Measurements from ENCODE around the gene UBE2J2. TPM values are rescaled to one million over a fixed set of nuclear protein-coding genes. Genes with fewer than 3 reads are reported as not detected.
A peak's percentile ranks its signal among the peaks of the same experiment; 100 is the strongest.

The UBE2J2 gene
- polyA plus RNA-seq, 1 donor from 2014 or later, result 74.3 TPM

GRCh38 chr1:1313500-1314236 is 40.0 kb upstream of the UBE2J2 start:
- Mint-ChIP-seq H3K36me3 (peaks cover 1% of the 10 kb centered on the region), H3K4me3 (peak overlapping the region in 1 of 4 donors; percentile 76), H3K27ac (no peak overlapping the region), H3K4me1 (peaks cover 0 to 4% (median 3%) of the 10 kb centered on the region in 3 donors), H3K9me3 (no peaks in the 10 kb centered on the region), H3K27me3 (no peaks in the 10 kb centered on the region)

GRCh38 chr1:1312450-1313314 is 39.0 kb upstream of the UBE2J2 start:
- peak overlapping the region in 1 of 4 donors; percentile 17 for H3K4me3 Mint-ChIP-seq
- no peaks in the 10 kb centered on the region for H3K9me3 Mint-ChIP-seq
- H3K27ac Mint-ChIP-seq, result peak overlapping the region in 1 of 3 donors; percentile 78
- peaks cover 0 to 4% (median 3%) of the 10 kb centered on the region in 3 donors for H3K4me1 Mint-ChIP-seq
- peaks cover 1% of the 10 kb centered on the region for H3K36me3 Mint-ChIP-seq
- no peaks in the 10 kb centered on the region for H3K27me3 Mint-ChIP-seq

- H3K36me3 Mint-ChIP-seq, result no peaks in the 10 kb centered on the region
- peak overlapping the region in 1 of 4 donors; percentile 51 for H3K4me3 Mint-ChIP-seq
- no peaks in the 10 kb centered on the region for H3K27me3 Mint-ChIP-seq
- H3K4me1 Mint-ChIP-seq, result peaks cover 5 to 9% (median 6%) of the 10 kb centered on the region in 3 donors
- H3K27ac Mint-ChIP-seq, result peak overlapping the region in 1 of 3 donors; percentile 71
- no peaks in the 10 kb centered on the region for H3K9me3 Mint-ChIP-seq
Observed at GRCh38 chr1:1311107-1312104, 37.8 kb upstream of the UBE2J2 start.

GRCh38 chr1:1310476-1311053 is 36.9 kb upstream of the UBE2J2 start:
- H3K9me3 Mint-ChIP-seq, result no peaks in the 10 kb centered on the region
- no peaks in the 10 kb centered on the region for H3K36me3 Mint-ChIP-seq
- peak overlapping the region in 1 of 3 donors; percentile 71 for H3K27ac Mint-ChIP-seq
- peak overlapping the region in 3 of 4 donors; percentile 50 to 72 (median 51) for H3K4me3 Mint-ChIP-seq
- no peaks in the 10 kb centered on the region for H3K27me3 Mint-ChIP-seq
- H3K4me1 Mint-ChIP-seq, result peaks cover 9 to 14% (median 10%) of the 10 kb centered on the region in 3 donors

- Mint-ChIP-seq H3K27ac (peak overlapping the region in 1 of 3 donors; percentile 71), H3K27me3 (no peaks in the 10 kb centered on the region), H3K36me3 (no peaks in the 10 kb centered on the region), H3K4me1 (peaks cover 10 to 16% (median 12%) of the 10 kb centered on the region in 3 donors), H3K4me3 (peak overlapping the region; percentile 17 to 72 (median 46)), H3K9me3 (no peaks in the 10 kb centered on the region)
Observed at GRCh38 chr1:1310109-1310385, 36.4 kb upstream of the UBE2J2 start.

GRCh38 chr1:1309251-1310108 is 35.8 kb upstream of the UBE2J2 start:
- Mint-ChIP-seq H3K27me3 (no peaks in the 10 kb centered on the region), H3K27ac (peak overlapping the region in 2 of 3 donors; percentile 39 to 71), H3K4me1 (peaks cover 12 to 20% (median 13%) of the 10 kb centered on the region in 3 donors), H3K9me3 (no peaks in the 10 kb centered on the region), H3K4me3 (peak overlapping the region; percentile 72 to 85 (median 78)), H3K36me3 (no peaks in the 10 kb centered on the region)

- H3K9me3 Mint-ChIP-seq, result no peaks in the 10 kb centered on the region
- H3K27me3 Mint-ChIP-seq, result no peaks in the 10 kb centered on the region
- H3K27ac Mint-ChIP-seq, result peak overlapping the region; percentile 62 to 99 (median 88)
- H3K4me3 Mint-ChIP-seq, result peak overlapping the region; percentile 87 to 95 (median 94)
- peaks cover 12 to 20% (median 13%) of the 10 kb centered on the region in 3 donors for H3K4me1 Mint-ChIP-seq
- H3K36me3 Mint-ChIP-seq, result no peaks in the 10 kb centered on the region
Observed at GRCh38 chr1:1308756-1309250, 35.1 kb upstream of the UBE2J2 start.

GRCh38 chr1:1307923-1308755 is 34.5 kb upstream of the UBE2J2 start, which contains the start of the genes ACAP3 and PUSL1:
ACAP3 (minus strand) TSS chr1:1307930; CDS start chr1:1307815, 115 bp downstream.
PUSL1 (plus strand) TSS chr1:1308597; CDS start chr1:1308644, 47 bp downstream.
- Mint-ChIP-seq H3K36me3 (no peaks in the 10 kb centered on the region), H3K27me3 (no peaks in the 10 kb centered on the region), H3K4me3 (peak within 1 kb of the TSS; percentile 87 to 96 (median 94)), H3K9me3 (no peaks in the 10 kb centered on the region), H3K27ac (peak within 1 kb of the TSS; percentile 62 to 99 (median 97)), H3K4me1 (peaks cover 12 to 18% (median 13%) of the 10 kb centered on the region in 3 donors)

- no peaks in the 10 kb centered on the region for H3K36me3 Mint-ChIP-seq
- no peaks in the 10 kb centered on the region for H3K9me3 Mint-ChIP-seq
- no peaks in the 10 kb centered on the region for H3K27me3 Mint-ChIP-seq
- peaks cover 12 to 18% (median 13%) of the 10 kb centered on the region in 3 donors for H3K4me1 Mint-ChIP-seq
- peak overlapping the region in 2 of 3 donors; percentile 81 to 95 for H3K27ac Mint-ChIP-seq
- H3K4me3 Mint-ChIP-seq, result peak overlapping the region; percentile 87 to 96 (median 94)
Observed at GRCh38 chr1:1307261-1307922, 33.7 kb upstream of the UBE2J2 start.

GRCh38 chr1:1306661-1307260 is 33.1 kb upstream of the UBE2J2 start:
- Mint-ChIP-seq H3K4me1 (peaks cover 12 to 18% (median 13%) of the 10 kb centered on the region in 3 donors), H3K27me3 (no peaks in the 10 kb centered on the region), H3K36me3 (no peaks in the 10 kb centered on the region), H3K4me3 (peak overlapping the region; percentile 87 to 96 (median 94)), H3K27ac (peak overlapping the region in 2 of 3 donors; percentile 81 to 95), H3K9me3 (no peaks in the 10 kb centered on the region)

- H3K4me3 Mint-ChIP-seq, result peak overlapping the region; percentile 87 to 96 (median 94)
- peaks cover 12 to 18% (median 13%) of the 10 kb centered on the region in 3 donors for H3K4me1 Mint-ChIP-seq
- H3K27ac Mint-ChIP-seq, result peak overlapping the region in 2 of 3 donors; percentile 81 to 95
- no peaks in the 10 kb centered on the region for H3K36me3 Mint-ChIP-seq
- no peaks in the 10 kb centered on the region for H3K9me3 Mint-ChIP-seq
- H3K27me3 Mint-ChIP-seq, result no peaks in the 10 kb centered on the region
Observed at GRCh38 chr1:1306070-1306660, 32.5 kb upstream of the UBE2J2 start.

All from IgD-negative memory B cell (primary cell).